GM12892 (cell line): Measurements from ENCODE around the gene RMDN3.

Experiments
- POLR2A ChIP-seq: IDR thresholded peaks from 2 replicates; pipeline ENCODE4 v1.6.1; 2011; ENCODE audit warnings: low read depth, low read length, control low read depth
- POLR2AphosphoS5 ChIP-seq: IDR thresholded peaks from 2 replicates; pipeline ENCODE4 v1.6.1; 2011; ENCODE audit warnings: low read depth, low read length, control low read depth

DNA sequence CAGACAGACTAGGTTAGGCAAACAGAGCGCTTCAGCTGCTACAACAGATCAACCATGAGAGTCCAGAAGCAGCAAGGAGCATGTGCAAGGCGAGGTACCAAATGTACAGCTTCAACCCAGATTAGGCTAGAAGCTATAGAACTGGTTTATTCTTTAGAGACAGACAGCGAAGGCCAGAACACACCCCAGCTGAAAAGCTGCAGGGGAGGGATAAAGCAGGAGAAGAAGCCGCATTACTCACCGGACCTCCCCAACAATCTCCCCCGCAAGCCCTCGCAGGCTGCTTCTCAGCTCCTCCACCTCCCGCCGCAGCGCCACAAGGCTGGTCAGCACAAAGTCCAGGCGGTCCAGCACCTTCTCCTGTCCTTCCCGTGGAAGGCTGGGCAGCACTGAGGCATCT is 3.3 kb downstream of the RMDN3 start:
- TF ChIP-seq POLR2AphosphoS5 (no peak), POLR2A (no peak)
